HG02852 (cell line): ENCODE measurements around the gene PEX3.

Experiments used
- ATAC-seq: cut with Tn5 transposase; IDR thresholded peaks from one replicate; pipeline ENCODE4 v1.9.1; 2021; ENCODE audit warnings: mild to moderate bottlenecking, moderate library complexity; ENCODE audit not compliant: unreplicated experiment

PEX3 gene

GRCh38 chr6:143536866-143537691 is 86.5 kb downstream of the PEX3 start:
- peak; percentile 61 for ATAC-seq

DNA sequence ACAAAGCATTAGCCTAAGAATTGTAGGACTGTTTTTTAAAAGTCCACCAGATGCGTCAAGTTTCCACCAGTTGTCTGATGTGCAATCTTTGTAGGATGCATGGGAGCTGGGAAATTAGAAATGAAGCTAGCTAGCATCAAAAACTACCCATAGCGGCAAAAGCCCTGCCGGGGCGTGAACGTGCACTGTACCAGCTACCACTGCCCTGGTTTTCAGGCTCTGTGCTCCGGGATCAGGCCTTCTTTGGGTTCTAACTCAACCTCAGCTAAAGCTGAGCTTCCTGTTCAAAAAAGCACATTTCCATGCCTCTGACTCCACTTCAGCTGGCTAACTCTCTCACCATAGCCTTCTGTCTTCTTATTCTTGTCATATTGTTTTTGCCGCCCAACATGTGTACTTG is 87.8 kb downstream of the PEX3 start:
- ATAC-seq = no peak

DNA sequence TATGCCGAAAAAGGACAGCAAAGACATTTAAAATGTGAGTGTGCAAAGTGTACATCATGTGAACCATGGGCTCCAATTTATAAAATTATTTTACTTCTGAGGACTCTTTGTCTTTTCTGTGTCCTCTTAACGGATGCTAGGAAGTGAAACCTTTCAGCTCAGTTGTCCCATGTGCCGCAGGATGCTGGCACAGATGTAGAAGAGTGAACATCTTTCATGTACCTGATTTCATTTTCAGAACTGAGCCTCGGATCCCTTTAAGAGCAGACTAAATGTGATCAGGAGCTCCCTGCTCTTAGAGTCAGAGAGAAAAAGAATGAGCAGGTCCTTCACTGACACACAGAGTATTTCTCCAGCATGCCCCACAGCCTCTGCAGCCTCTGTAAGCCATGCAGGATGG is 88.5 kb downstream of the PEX3 start:
- ATAC-seq = no peak

- no peak for ATAC-seq
Measured at GRCh38 chr6:143539734-143540133, 89.1 kb downstream of the PEX3 start.

- ATAC-seq = no peak
Measured at GRCh38 chr6:143540192-143540591, 89.6 kb downstream of the PEX3 start.
